Erythroblast (primary cell): Measurements from ENCODE around the gene RASA3.

Source experiments
- GATA1 ChIP-seq: IDR thresholded peaks from 2 replicates; pipeline ENCODE4 v1.6.1; 2011; ENCODE audit warnings: low read depth, mild to moderate bottlenecking, control low read depth, low read length, moderate library complexity
- POLR2A ChIP-seq: IDR thresholded peaks from 2 replicates; pipeline ENCODE4 v1.6.1; 2011; ENCODE audit warnings: mild to moderate bottlenecking, low read length

- no peak for TF ChIP-seq POLR2A
- no peak for TF ChIP-seq GATA1
Measured at GRCh38 chr13:113928685-113929627, 203.5 kb downstream of the RASA3 start.
